Hematopoietic multipotent progenitor cell treated with erythropoietin and hydrocortisone succinate and interleukin-3 and kit ligand, for 8 days (in vitro differentiated cells): ENCODE data around the gene URI1.

Source experiments
- DNase-seq: peaks from one replicate; pipeline ENCODE4 v3.0.0-alpha.2; 2015

The URI1 gene

GRCh38 chr19:29974701-29975100 is 32.7 kb downstream of the URI1 start:
- no peak for DNase-seq

DNA sequence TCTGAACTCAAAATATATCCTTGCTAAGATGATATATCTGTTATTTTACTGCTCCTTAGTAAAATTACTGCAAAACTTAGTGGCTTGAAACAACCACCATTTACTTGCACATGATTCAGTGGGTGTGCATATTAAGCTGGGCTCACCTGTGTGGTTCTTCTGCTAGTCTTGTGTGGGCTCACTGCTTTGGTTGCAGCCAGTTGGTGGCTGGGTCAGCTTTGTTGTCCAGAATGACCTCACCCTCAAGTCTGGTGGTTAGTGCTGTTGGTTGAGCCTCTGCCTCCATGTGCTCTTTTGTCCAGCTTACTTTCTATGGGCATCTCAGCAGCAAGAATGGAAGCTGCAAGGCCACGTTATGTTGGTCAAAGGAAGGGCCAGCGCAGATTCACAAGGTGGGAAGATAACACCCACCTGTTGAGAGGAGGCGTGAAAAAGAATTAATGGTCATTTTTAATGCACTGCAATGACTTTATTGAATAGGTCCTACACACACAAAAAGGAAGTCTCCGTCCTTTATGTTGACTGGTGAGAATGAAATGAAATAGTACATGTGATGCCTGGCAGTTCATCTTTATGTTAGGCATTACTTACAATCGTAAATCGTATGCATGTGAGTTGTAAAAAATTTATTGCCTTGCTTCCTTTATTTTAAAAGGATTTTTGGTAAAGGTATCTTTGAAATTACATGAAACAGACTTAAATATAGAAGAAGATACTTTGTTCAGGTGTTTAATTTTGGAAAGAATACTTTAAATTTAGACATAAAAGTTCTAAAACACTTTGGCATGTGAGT is 34.3 kb downstream of the URI1 start:
- DNase-seq = no peak

DNA sequence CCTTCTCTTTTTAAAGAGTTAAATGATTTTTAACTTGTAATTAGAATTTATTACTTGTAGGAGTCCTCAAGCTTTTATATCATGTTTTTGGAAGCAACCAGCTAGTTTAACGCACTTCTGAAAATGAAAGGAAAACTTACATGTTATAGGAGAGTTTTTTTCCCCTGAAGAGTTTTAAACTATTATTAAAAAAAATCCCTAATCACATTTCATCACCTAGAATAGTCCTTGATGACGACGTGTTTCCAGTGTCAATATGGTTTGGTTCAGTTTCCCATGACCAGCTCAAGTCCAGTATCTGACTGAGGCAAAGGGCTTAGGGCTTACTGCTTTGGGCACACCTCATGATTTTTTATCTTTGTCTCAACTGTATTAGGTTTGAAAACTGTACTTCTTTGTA is 36.0 kb downstream of the URI1 start:
- DNase-seq = peak; percentile 49

DNA sequence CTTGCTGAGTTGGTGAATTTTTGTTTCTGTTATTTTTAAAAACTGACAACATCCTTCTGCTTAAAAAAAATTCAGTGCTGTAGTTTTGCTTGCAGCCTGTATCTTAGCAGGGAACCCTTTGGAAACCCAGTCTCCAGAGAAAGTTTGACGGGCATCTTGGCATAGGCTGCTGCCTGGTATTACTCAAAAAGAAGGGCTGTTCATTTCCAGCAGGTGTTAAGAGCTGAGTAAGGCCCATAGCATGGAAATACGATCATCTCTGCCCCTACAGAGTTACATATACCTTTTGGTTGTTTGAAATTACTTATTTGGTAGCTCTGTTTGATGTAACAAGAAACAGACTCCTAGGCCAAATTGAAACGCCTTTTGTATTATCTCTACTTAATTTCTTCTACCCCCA is 41.5 kb downstream of the URI1 start:
- DNase-seq = no peak

DNA sequence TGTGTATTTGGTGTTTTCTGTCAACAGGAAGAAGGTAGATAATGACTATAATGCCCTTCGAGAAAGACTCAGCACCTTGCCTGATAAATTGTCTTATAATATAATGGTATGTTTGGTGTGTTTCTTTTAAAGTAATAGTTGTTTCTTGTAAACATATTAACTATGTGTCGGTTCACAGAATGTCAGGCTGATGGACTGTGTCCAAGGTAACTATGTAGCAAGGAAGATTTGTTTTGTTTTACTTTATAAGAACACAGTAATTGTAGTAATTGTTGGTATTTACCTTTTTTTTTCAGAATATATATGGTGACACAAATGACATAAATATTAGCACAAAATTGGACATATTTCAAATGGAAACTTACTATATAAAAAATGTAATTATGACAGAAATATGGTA is 43.2 kb downstream of the URI1 start:
- DNase-seq = no peak

DNA sequence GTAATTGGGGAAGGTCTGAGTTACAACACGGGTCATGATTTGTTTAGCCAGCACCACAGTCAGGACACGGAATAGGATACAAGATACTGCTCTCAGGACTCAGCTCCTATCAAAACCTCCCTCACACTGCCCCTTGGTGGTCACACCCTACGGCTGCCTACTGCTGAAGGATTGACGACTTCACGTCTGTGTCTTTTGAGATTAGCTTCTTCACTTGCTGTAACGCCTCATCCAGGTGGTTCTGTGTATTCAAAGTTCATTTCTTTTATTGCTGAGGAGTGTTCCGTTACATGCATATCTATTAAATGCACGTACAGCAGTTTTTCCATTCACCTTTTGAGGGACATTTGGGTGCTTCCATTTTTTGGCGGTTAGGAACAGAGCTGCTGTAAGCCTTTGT is 46.3 kb downstream of the URI1 start:
- peak; percentile 57 for DNase-seq

DNA sequence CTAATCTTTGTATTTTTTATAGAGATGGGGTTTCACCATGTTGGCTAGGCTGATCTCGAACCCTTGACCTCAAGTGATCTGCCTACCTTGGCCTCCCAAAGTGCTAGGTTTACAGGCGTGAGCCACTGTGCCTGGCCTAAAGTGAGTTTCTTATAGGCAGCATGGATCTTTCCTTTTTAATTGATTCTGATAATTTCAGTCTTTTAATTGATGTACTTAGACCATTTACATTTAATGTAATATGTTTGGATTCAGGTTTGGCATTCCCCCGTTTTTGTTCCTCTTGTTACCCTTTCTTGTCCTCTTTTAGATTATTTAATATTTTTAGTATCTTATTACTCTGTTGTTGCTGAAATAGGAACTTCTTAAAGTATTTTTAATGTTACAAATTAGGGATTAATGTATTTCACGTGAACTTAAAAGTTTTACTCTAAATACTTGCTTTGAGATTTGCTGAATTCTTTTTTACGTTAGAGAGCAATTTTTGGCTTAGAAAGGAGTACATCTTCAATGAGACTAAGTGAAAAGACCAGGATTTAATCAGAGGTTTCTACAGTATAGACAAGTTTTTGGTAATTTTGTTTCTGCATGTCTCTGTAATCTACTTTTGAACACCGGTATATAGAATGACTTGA is 50.3 kb downstream of the URI1 start:
- DNase-seq = no peak

DNA sequence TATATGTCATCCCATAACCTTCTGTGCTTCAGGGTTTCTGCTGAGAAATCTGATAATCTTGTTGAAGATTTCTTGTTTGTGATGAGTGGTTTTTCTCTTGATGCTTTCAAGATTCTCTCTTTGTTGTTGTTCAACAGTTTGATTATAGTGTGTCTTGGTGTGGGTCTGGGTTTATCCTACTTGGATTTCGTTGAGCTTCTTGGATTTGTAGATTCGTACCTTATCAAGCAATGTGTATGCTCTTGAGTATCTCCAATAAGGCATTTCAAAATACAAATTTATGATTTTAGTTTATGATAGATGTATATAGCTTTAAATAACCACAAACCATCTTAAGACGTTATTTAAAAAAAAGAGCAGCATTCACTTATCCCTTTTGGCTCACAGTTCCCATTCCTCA is 57.5 kb downstream of the URI1 start:
- no peak for DNase-seq

- no peak for DNase-seq
These were observed 58.8 kb downstream of the URI1 start for GRCh38 chr19:30000862-30001261.

DNA sequence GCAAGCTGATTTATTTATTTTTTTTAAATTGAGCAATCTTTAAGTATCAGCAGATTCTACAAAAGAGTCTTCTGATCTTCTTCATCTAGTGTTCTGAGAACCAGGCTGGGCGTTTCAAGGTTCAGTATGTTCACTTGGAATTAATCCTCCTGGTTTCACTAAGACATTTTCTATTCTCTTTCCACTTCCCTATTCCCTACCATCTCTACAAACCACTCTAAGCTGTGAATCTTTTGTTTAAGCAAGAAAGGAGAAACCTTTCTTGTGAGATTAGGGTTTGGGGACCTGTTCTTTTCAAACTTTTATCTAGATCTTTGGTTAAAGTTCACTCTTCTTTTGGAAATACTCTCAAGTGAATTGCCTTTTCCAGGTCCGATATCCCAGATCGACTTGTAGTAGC is 59.3 kb downstream of the URI1 start:
- DNase-seq = no peak

DNA sequence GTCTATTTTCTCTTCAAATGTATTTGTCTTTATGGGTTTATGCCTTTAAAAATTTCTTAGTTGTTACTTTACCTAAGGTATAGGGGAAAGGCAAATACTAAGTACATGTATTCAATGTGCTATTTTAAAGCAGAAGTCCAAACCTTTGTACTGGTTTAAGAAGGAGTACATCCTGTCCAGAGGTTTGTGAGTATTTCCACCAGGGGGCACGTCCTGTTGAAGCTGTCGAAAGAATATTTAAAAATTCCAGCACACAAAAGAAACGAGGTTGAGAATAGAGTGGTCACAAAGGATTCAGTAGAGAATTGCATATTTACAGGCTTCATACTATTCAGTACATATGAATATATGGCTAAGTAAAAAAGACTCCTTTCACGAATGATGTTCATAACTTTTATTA is 59.8 kb downstream of the URI1 start:
- peak; percentile 16 for DNase-seq

DNA sequence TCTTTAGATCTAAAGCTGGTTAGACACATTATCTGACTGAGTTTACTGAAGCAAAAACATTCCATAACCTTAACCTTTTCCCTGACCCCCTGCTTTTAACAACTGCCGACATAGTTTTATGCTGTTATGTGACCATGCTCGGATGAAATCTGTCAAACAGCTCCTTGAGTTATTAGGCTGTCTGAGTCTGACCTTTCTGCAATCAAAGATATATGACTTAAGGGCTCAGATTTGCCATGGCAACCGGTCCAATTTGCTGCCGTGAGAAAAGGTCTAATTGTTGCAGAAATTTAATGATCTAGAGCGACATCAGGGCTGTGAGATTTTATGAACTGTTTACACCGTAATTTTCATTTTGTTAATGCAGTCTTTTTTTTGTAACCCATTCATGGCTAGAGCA is 61.8 kb downstream of the URI1 start:
- DNase-seq = no peak

DNA sequence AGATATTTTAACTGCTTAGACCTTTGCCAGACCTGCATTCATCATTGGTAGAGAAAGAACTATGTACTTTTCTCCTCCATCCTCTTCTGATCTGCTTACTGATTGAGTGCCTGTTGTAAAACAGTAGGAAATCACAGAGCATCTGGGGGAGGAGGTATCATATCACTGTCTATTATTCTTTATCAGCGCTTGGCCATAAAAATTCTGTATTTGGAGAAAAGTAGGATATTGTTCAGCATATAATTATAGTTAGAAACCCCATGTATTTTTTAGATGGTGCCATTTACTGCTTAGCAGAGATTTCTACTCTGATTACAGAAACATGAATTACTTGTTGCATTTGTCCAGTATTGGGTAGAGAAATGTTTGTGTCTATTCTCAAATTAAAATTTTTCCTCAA is 62.4 kb downstream of the URI1 start:
- DNase-seq = no peak

GRCh38 chr19:30006207-30006606 is 64.2 kb downstream of the URI1 start:
- no peak for DNase-seq

- DNase-seq = no peak
These were observed 66.1 kb downstream of the URI1 start for GRCh38 chr19:30008169-30008568.

DNA sequence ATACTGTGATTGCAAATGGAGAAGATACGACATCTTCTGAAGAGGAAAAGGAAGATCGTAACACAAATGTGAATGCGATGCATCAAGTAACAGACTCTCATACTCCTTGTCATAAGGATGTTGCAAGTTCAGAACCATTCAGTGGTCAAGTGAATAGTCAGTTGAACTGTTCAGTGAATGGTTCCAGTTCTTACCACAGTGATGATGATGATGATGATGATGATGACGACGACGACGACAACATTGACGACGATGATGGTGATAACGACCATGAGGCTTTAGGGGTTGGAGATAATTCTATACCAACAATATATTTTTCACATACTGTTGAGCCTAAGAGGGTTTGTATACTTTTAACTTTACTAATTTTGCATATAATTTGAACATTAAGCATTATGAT is 67.0 kb downstream of the URI1 start:
- DNase-seq = no peak

DNA sequence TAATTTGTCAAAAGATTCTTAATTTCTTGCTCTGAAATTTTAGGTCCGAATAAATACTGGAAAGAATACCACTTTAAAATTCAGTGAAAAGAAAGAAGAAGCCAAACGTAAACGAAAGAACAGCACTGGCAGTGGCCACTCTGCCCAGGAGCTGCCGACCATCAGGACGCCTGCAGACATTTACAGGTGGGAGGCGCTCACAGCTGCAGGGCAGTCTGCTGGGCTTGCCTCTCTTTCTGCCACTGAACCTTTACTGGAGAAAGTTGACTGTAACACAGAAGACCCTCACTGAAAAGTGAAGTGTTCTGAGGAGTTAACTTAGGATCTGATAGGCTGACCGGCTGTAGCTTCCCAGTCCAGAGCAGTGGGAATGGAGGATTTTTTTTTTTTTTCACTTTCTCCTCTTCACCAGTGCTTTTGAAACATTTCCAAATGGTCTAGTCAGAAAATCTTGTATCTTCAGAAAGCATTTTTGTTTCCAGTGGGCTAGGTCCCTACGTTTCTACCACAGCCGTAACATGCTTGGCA is 69.1 kb downstream of the URI1 start:
- no peak for DNase-seq

GRCh38 chr19:30014770-30015169 is 72.7 kb downstream of the URI1 start:
- no peak for DNase-seq

GRCh38 chr19:30017172-30017571 is 75.1 kb downstream of the URI1 start:
- no peak for DNase-seq

- no peak for DNase-seq
These were observed 78.2 kb downstream of the URI1 start for GRCh38 chr19:30020189-30020588.

DNA sequence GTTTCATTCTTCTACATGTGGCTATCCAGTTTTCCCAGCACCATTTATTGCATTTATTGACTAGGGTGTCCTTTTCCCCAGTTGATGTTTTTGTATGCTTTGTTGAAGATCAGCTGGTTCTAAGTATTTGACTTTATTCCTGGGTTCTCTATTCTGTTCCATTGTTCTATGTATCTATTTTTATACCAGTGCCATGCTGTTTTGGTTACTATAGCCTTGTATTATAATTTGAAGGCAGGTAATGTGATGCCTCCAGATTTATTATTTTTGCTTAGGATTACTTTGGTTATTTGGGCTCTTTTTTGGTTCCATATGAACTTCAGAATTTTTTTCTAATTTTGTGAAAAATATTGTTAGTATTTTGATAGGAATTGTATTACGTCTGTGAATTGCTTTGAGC is 80.6 kb downstream of the URI1 start:
- DNase-seq = no peak

GRCh38 chr19:30023330-30023729 is 81.3 kb downstream of the URI1 start:
- no peak for DNase-seq

GRCh38 chr19:30024091-30024490 is 82.1 kb downstream of the URI1 start:
- DNase-seq = no peak

- DNase-seq = no peak
These were observed 84.9 kb downstream of the URI1 start for GRCh38 chr19:30026933-30027332.
